Caco-2 (cell line): Measurements from ENCODE around the gene SEMA3C. TPM values are rescaled to one million over a fixed set of nuclear protein-coding genes. Genes with fewer than 3 reads are reported as not detected.

Experiments
- BruUV-seq: library from RNA; stranded (reverse); fragments of 400-500 nt; replicated peaks from 2 replicates; lab custom pipeline; 2021; lab: Mats Ljungman, UMichigan
- CTCF ChIA-PET: fragments of 300-600 bp; sonication (Branson Sonifier 250); formaldehyde crosslinking; loops from one replicate; lab custom pipeline; 2022; ENCODE audit warnings: antibody characterized with exemption; lab: Charles Lee
- POLR2A ChIA-PET: fragments of 300-600 bp; sonication (Branson Sonifier 250); formaldehyde crosslinking; loops from one replicate; lab custom pipeline; 2022; ENCODE audit warnings: antibody characterized with exemption; lab: Charles Lee
- DNase-seq, 2 experiments: peaks; one replicate each; pipeline versions ENCODE4 v3.0.0 to v3.0.0-alpha.2; 2020 to 2022
- H3K27me3 ChIP-seq: replicated peaks from 2 replicates; pipeline ENCODE4 v1.6.0; 2011; ENCODE audit warnings: low read length; ENCODE audit not compliant: control insufficient read depth, insufficient read depth
- H3K36me3 ChIP-seq: 2 replicates; pipeline ENCODE4 v1.5.1; 2011; ENCODE audit warnings: low read length; ENCODE audit not compliant: control insufficient read depth, insufficient read depth
- H3K4me1 ChIP-seq: fragments of 250-450 bp; sonication (Bioruptor Pico); 2 replicates; pipeline ENCODE4 v1.5.1; 2020; ENCODE audit warnings: mild to moderate bottlenecking
- H3K4me3 ChIP-seq: 2 replicates; pipeline ENCODE4 v1.5.1; 2011; ENCODE audit warnings: low read depth, mild to moderate bottlenecking, control low read depth, low read length
- H3K9me3 ChIP-seq: fragments of 250-450 bp; sonication (Bioruptor Pico); 2 replicates; pipeline ENCODE4 v1.5.1; 2020; ENCODE audit warnings: mild to moderate bottlenecking, moderate library complexity
- H3K27ac Mint-ChIP-seq: one replicate; pipeline ENCODE4 v1.8.0; 2022; ENCODE audit warnings: mixed read lengths; ENCODE audit not compliant: unreplicated experiment
- H3K27me3 Mint-ChIP-seq: one replicate; pipeline ENCODE4 v1.8.0; 2022; ENCODE audit warnings: mixed read lengths; ENCODE audit not compliant: insufficient read depth, unreplicated experiment
- H3K36me3 Mint-ChIP-seq: one replicate; pipeline ENCODE4 v1.8.0; 2022; ENCODE audit warnings: mild to moderate bottlenecking, mixed read lengths; ENCODE audit not compliant: insufficient read depth, unreplicated experiment
- H3K4me1 Mint-ChIP-seq: one replicate; pipeline ENCODE4 v1.8.0; 2022; ENCODE audit warnings: low read depth, mixed read lengths; ENCODE audit not compliant: unreplicated experiment
- H3K4me3 Mint-ChIP-seq: one replicate; pipeline ENCODE4 v1.8.0; 2022; ENCODE audit warnings: mild to moderate bottlenecking, moderate library complexity, mixed read lengths; ENCODE audit not compliant: unreplicated experiment
- H3K9me3 Mint-ChIP-seq: one replicate; pipeline ENCODE4 v1.8.0; 2022; ENCODE audit warnings: mixed read lengths; ENCODE audit not compliant: unreplicated experiment
- intact Hi-C: fragments of 100-400 bp; cut with micrococcal nuclease; formaldehyde crosslinking; loops from one replicate; pipeline ENCODE4 v1.10.0; 2022; ENCODE audit not compliant: unreplicated experiment
- total RNA-seq: library from RNA; stranded (reverse); gene quantifications from 2 replicates; pipeline ENCODE4 v1.2.3, GENCODE V29; 2022
- TF ChIP-seq, protein P1 (sequence below), 2 experiments: fragments of 200-600 bp in 1 of 2; IDR thresholded peaks; 1 replicate in 1 of 2; 2 replicates in 1 of 2; pipeline versions ENCODE4 v1.5.1 to v1.8.0; 2011 to 2022; ENCODE audit warnings: antibody characterized with exemption in 1 of 2, control low read depth in 1 of 2, inconsistent platforms in 1 of 2, low read depth in 1 of 2, low read length in 1 of 2, mild to moderate bottlenecking in 1 of 2, moderate library complexity in 1 of 2; ENCODE audit not compliant: insufficient read depth in 1 of 2, severe bottlenecking in 1 of 2, unreplicated experiment in 1 of 2

The SEMA3C gene
- total RNA-seq, 1 experiment from 2014 or later: 25.8 TPM

DNA sequence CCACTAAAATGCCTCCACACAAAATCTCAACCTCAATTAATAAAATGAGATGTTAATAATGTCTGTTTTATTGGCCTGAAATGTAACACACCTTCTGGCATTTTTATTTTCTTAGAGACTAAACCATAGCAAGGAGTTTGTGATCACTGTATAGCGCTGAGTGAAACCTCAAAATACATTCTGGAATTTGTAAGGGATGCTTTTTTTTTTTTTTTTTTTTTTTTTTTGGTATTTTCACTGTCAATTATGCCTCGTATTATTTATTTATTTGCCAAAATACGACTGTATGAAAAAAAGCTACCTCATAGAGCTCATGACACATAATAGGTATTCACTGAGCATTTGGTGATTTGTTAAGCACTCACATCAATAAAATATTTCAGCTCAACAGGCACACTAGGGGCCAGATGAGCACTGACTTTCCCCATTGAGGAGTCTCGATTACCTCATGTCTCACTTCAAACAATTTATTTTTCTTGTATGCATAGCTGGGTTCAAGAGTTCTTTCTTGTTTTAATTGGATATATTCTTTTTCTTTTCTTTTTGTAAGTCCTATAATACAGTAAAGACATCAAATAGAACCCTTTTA is 36.5 kb downstream of the SEMA3C start:
- Histone ChIP-seq H3K9me3 (no peaks in the 10 kb centered on the region), H3K36me3 (no peaks in the 10 kb centered on the region), H3K4me1 (peaks cover 34% of the 10 kb centered on the region), H3K27me3 (no peaks in the 10 kb centered on the region), H3K4me3 (no peak overlapping the region)
- Mint-ChIP-seq H3K4me1 (peaks cover 34% of the 10 kb centered on the region), H3K9me3 (no peaks in the 10 kb centered on the region), H3K4me3 (no peak overlapping the region), H3K27ac (no peak overlapping the region), H3K36me3 (peaks cover 9% of the 10 kb centered on the region), H3K27me3 (no peaks in the 10 kb centered on the region)
- POLR2A ChIA-PET: no interaction called here
- DNase-seq: no peak
- no TSS peak for BruUV-seq
- intact Hi-C loops: no loop called here
- TF ChIP-seq, protein P1, sequence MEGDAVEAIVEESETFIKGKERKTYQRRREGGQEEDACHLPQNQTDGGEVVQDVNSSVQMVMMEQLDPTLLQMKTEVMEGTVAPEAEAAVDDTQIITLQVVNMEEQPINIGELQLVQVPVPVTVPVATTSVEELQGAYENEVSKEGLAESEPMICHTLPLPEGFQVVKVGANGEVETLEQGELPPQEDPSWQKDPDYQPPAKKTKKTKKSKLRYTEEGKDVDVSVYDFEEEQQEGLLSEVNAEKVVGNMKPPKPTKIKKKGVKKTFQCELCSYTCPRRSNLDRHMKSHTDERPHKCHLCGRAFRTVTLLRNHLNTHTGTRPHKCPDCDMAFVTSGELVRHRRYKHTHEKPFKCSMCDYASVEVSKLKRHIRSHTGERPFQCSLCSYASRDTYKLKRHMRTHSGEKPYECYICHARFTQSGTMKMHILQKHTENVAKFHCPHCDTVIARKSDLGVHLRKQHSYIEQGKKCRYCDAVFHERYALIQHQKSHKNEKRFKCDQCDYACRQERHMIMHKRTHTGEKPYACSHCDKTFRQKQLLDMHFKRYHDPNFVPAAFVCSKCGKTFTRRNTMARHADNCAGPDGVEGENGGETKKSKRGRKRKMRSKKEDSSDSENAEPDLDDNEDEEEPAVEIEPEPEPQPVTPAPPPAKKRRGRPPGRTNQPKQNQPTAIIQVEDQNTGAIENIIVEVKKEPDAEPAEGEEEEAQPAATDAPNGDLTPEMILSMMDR (IDR thresholded peaks at IDR 0.05; ENCODE audit: insufficient read depth in 1 of 2, low read depth in 1 of 2, low read length in 1 of 2, severe bottlenecking in 1 of 2, unreplicated experiment in 1 of 2): no peak
- CTCF ChIA-PET: no interaction called here

GRCh38 chr7:80881351-80881900 is 37.4 kb downstream of the SEMA3C start:
- no peaks in the 10 kb centered on the region for H3K36me3 ChIP-seq
- Mint-ChIP-seq H3K27ac (no peak overlapping the region), H3K36me3 (peaks cover 15% of the 10 kb centered on the region), H3K4me1 (peaks cover 43% of the 10 kb centered on the region), H3K9me3 (no peaks in the 10 kb centered on the region), H3K27me3 (no peaks in the 10 kb centered on the region), H3K4me3 (no peak overlapping the region)
- ChIA-PET CTCF (no interaction called here), POLR2A (no interaction called here)
- TF ChIP-seq, protein P1 (IDR thresholded peaks at IDR 0.05; ENCODE audit: insufficient read depth in 1 of 2, low read depth in 1 of 2, low read length in 1 of 2, severe bottlenecking in 1 of 2, unreplicated experiment in 1 of 2): no peak
- no peak for DNase-seq
- no peak overlapping the region for H3K4me3 ChIP-seq
- H3K27me3 ChIP-seq: no peaks in the 10 kb centered on the region
- H3K9me3 ChIP-seq: no peaks in the 10 kb centered on the region
- peaks cover 43% of the 10 kb centered on the region for H3K4me1 ChIP-seq
- intact Hi-C loops: no loop called here
- no TSS peak for BruUV-seq

DNA sequence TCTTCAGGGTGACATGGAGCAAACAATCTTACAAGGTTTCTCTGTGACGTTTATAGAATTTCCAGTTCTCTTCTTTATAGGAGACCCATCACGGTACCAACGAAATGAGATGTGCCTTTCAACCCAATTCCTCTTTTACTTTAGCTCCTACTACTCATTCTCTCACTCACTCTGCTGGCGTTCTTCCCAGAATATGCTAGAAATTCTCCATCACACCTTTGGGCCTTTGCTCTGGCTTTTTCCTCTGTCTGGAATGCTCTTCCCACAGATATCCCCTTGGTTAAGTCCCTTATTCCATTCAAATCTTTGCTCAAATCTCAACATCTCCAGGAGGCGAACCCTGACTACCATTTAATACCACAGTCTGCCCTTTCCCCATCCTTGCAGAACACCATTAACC is 39.0 kb downstream of the SEMA3C start:
- CTCF ChIA-PET: no interaction called here
- DNase-seq: no peak
- Mint-ChIP-seq H3K4me1 (peaks cover 43% of the 10 kb centered on the region), H3K27ac (no peak overlapping the region), H3K9me3 (no peaks in the 10 kb centered on the region), H3K36me3 (peaks cover 15% of the 10 kb centered on the region), H3K4me3 (no peak overlapping the region), H3K27me3 (no peaks in the 10 kb centered on the region)
- Histone ChIP-seq H3K4me3 (no peak overlapping the region), H3K27me3 (no peaks in the 10 kb centered on the region), H3K36me3 (no peaks in the 10 kb centered on the region), H3K4me1 (peaks cover 42% of the 10 kb centered on the region), H3K9me3 (no peaks in the 10 kb centered on the region)
- POLR2A ChIA-PET: no interaction called here
- TF ChIP-seq, protein P1 (IDR thresholded peaks at IDR 0.05; ENCODE audit: insufficient read depth in 1 of 2, low read depth in 1 of 2, low read length in 1 of 2, severe bottlenecking in 1 of 2, unreplicated experiment in 1 of 2): no peak
- BruUV-seq: no TSS peak
- intact Hi-C loops: no loop called here
